Ovary (tissue), 3 donors: ENCODE measurements around the gene LDLRAD2.

Experiments used
- EP300 ChIP-seq: sonication (generic); formaldehyde crosslinking; IDR thresholded peaks from one replicate; pipeline ENCODE4 v1.6.1; 2017; ENCODE audit warnings: antibody characterized with exemption
- POLR2A ChIP-seq: fragments of 450-650 bp; IDR thresholded peaks from one replicate; pipeline ENCODE4 v1.6.1; 2017; ENCODE audit warnings: antibody characterized with exemption, mild to moderate bottlenecking, moderate library complexity
- TF ChIP-seq, protein P1 (sequence below), 3 donors: fragments of 450-650 bp in 2 of 3; fragments of 200-600 bp in 1 of 3; IDR thresholded peaks; one replicate each; pipeline versions ENCODE4 v1.5.1 to v1.8.0; 2016 to 2022; ENCODE audit warnings: antibody characterized with exemption in 3 of 3, mild to moderate bottlenecking in 1 of 3
- donor health status: DM: no; HTN: no; CAD: no.

DNA sequence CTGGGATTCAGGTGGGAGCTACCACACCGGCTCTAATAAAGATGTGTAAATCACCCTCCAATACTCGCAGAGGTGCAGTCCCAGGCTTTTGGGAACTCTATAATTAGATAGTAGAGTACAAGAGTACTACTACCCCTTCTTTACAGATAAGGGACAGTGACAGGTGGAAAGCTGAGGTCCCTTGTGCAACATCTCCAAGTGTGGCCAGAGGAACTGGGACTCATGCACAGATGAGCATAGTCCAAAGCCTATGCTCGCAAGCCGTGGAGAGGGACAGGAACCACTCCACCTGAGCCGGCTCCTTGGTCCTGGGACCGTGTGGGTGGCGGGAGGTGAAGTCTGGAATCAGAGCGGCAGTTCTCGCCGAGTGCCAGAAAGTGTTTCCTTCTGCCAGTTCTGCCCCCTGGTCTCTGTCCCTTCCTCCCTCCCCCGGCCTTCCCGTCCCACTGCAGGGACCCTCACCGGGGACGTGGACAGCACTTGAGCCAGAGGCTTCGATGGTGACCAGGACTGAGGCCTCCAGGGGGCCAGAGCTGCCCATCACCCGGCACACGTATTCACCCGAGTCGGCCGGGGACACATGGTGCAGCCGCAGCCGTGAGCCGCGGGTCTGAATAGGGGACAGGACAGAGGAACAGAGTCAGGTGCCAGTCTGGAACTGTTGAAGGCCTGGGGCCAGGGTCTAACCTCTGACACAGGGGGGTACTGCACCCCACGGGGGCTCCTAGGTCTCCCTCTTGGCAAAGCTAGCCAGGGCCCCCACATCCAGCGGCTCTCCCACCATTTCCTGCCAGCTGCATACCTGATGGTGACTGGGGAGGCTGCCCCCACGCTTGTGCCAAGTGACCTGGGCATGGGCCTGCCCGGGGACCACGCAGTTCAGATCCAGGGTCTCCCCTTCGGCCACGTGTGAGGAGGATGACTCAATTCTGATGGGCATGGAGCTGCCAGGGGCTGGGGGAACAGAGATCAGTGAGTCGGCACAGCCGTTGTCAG lies 33.9 kb downstream of the LDLRAD2 start:
- no peak for TF ChIP-seq POLR2A
- TF ChIP-seq, protein P1, sequence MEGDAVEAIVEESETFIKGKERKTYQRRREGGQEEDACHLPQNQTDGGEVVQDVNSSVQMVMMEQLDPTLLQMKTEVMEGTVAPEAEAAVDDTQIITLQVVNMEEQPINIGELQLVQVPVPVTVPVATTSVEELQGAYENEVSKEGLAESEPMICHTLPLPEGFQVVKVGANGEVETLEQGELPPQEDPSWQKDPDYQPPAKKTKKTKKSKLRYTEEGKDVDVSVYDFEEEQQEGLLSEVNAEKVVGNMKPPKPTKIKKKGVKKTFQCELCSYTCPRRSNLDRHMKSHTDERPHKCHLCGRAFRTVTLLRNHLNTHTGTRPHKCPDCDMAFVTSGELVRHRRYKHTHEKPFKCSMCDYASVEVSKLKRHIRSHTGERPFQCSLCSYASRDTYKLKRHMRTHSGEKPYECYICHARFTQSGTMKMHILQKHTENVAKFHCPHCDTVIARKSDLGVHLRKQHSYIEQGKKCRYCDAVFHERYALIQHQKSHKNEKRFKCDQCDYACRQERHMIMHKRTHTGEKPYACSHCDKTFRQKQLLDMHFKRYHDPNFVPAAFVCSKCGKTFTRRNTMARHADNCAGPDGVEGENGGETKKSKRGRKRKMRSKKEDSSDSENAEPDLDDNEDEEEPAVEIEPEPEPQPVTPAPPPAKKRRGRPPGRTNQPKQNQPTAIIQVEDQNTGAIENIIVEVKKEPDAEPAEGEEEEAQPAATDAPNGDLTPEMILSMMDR (IDR thresholded peaks at IDR 0.05), result no peak
- TF ChIP-seq EP300, result no peak
